PFSK-1 (cell line): ENCODE data around the gene HDDC2.

Experiments
- POLR2AphosphoS5 ChIP-seq: IDR thresholded peaks from 2 replicates; pipeline ENCODE4 v1.6.1; 2012; ENCODE audit warnings: low read depth, mild to moderate bottlenecking, control low read depth, low read length, moderate library complexity
- SIN3A ChIP-seq: IDR thresholded peaks from 2 replicates; pipeline ENCODE4 v1.6.1; 2012; ENCODE audit warnings: mild to moderate bottlenecking, low read length, moderate library complexity, borderline replicate concordance; ENCODE audit not compliant: insufficient read depth
- TAF1 ChIP-seq: IDR thresholded peaks from 2 replicates; pipeline ENCODE4 v1.6.1; 2012; ENCODE audit warnings: low read length, control low read depth, borderline replicate concordance; ENCODE audit not compliant: insufficient read depth
- TF ChIP-seq, protein P1 (sequence below), 2 experiments: IDR thresholded peaks; 2 replicates each; pipeline versions ENCODE4 v1.6.1 to v1.8.0; 2011 to 2012; ENCODE audit warnings: low read depth in 2 of 2, low read length in 2 of 2, control low read depth in 1 of 2, inconsistent platforms in 1 of 2, mild to moderate bottlenecking in 1 of 2, moderate library complexity in 1 of 2; ENCODE audit not compliant: insufficient read depth in 1 of 2

DNA sequence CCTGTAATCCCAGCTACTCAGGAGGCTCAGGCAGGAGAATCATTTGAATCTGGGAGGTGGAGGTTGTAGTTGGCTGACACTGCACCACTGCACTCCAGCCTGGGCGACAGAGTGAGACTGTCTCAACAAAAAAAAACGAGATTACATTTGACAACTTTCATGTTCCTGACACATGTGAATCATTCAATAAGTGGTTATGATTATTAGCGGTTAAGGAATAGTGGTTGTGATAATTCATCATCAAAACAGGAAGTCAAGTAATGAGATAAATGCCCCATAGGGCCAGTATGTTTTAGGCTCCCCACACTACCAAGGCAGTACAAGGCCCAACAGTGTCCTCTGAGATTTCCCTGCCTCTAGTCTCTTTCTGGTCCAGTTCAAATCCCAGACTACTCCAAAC, 2.5 kb downstream of the HDDC2 start:
- TF ChIP-seq SIN3A (no peak), POLR2AphosphoS5 (no peak), TAF1 (no peak)
- TF ChIP-seq, protein P1, sequence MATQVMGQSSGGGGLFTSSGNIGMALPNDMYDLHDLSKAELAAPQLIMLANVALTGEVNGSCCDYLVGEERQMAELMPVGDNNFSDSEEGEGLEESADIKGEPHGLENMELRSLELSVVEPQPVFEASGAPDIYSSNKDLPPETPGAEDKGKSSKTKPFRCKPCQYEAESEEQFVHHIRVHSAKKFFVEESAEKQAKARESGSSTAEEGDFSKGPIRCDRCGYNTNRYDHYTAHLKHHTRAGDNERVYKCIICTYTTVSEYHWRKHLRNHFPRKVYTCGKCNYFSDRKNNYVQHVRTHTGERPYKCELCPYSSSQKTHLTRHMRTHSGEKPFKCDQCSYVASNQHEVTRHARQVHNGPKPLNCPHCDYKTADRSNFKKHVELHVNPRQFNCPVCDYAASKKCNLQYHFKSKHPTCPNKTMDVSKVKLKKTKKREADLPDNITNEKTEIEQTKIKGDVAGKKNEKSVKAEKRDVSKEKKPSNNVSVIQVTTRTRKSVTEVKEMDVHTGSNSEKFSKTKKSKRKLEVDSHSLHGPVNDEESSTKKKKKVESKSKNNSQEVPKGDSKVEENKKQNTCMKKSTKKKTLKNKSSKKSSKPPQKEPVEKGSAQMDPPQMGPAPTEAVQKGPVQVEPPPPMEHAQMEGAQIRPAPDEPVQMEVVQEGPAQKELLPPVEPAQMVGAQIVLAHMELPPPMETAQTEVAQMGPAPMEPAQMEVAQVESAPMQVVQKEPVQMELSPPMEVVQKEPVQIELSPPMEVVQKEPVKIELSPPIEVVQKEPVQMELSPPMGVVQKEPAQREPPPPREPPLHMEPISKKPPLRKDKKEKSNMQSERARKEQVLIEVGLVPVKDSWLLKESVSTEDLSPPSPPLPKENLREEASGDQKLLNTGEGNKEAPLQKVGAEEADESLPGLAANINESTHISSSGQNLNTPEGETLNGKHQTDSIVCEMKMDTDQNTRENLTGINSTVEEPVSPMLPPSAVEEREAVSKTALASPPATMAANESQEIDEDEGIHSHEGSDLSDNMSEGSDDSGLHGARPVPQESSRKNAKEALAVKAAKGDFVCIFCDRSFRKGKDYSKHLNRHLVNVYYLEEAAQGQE (IDR thresholded peaks at IDR 0.05; ENCODE audit: insufficient read depth in 1 of 2, low read depth in 2 of 2, low read length in 2 of 2) = no peak
